Measurements from ENCODE around the gene FIZ1.

Gene FIZ1

DNA sequence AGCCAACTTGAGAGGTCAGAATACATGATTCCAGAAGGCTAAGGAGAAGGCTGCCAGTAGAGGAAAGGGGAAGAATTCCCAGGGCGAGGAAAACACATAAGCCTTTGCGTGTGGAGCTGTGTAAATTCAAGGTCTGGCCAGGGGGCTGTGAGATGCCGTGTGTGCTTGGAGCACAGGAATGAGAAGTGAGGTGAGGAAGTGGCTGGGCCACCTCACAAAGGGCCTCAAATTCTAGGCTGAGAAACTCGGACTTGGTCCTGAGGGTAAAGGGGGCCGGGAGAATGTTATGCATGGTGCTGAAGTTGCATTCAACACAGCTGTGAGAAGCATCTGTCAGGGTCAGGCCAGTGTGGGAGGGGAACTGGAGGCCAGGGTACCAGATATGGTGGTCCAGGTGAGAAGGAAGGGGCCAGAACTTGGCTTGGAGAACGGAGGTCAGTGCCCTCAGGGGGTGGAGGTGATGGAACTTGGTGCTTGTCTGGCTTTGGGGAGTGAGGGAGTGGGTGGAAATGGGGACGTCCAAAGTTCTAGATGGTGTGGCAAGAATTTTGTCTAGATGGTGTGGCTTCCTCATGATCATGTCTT lies 36.6 kb upstream of the FIZ1 start:
- DNase-seq = no peak

DNA sequence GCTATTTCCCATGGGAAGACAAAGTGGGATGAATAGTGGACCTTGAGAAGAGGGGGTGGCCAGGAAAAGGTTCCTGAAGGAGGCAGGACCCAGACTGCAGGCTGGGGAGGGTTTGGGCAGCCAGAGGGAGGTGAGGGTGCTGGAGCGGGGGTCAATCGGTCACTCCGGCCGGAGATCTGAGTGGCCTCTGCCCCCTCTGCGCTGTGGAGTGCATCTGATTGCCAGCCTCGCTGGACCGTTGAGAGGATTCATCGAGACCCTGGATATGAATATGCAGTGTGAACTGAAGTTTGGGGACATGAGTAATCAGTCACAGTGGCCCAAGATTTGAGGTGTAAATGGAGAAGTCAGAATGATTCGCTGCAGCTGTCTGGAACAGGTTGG lies 36.0 kb upstream of the FIZ1 start:
- DNase-seq = no peak

DNA sequence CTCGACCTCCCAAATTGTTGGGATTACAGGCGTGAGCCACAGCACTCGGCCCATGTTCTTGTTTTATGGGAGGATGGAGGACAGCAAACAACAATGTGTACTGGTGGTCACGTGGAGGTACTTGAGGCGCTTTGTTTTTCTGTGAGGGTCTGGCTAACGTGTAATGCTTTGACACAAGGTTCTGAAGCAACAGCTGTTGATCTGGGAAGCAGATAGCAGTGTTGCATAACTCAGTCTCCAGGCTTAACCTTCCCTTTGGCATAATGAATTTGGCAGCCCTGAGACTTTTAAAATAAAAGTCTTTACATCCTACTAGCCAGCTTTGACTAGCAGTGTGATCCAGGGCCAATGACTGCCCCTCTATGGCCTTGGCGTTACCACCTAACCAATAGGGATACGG lies 34.5 kb upstream of the FIZ1 start:
- peak; percentile 37 for DNase-seq

DNA sequence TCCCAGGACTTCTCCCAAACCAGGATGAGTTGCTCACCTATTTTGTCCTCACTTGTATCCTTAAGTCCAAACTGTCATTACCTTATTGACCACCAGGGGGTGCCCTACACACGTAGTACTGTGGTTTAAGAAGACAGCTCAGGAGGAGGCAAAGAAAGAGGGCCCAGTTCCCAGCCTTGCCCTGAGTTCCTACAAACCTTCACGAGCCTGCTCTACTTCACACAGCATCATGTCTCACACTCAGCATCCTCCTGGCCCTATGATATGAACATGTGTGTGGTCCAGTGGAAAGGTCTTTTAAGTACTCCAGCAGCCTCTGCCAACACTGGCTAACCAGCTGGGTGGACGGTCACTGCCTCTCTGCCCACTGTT lies 33.1 kb upstream of the FIZ1 start:
- DNase-seq = peak; percentile 94

DNA sequence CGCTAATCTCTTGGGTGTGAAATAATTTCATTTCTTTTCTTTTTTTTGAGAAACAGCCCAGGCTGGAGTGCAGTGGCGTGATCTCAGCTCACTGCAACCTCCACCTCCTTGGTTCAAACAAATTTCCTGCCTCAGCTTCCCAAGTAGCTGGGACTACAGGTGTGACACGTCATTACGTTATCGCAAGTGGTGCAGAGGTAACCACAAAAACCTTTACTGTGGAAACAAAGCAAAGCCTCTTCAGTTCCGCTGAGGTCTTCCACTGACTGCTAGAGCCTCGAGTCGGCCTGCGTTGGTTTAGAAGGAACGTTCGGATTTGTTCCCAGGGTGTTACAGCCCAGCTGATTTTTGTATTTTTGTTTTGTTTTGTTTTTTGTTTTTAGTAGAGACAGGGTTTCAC lies 27.0 kb upstream of the FIZ1 start:
- no peak for DNase-seq

DNA sequence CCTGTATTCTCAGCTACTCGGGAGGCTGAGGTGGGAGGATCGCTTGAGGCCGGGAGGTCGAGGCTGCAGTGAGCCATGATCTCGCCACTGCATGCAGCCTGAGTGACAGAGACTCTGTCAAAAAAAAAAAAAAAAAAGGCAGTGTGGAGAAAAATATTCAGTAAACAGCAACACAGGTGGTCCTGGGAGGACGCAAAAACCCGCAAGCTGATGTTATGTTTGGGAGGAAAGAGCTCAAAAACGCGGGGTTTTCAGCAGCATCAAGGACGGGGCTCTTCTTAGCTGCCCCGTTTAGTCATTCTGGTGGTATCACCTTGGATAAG lies 25.6 kb upstream of the FIZ1 start:
- DNase-seq = no peak

DNA sequence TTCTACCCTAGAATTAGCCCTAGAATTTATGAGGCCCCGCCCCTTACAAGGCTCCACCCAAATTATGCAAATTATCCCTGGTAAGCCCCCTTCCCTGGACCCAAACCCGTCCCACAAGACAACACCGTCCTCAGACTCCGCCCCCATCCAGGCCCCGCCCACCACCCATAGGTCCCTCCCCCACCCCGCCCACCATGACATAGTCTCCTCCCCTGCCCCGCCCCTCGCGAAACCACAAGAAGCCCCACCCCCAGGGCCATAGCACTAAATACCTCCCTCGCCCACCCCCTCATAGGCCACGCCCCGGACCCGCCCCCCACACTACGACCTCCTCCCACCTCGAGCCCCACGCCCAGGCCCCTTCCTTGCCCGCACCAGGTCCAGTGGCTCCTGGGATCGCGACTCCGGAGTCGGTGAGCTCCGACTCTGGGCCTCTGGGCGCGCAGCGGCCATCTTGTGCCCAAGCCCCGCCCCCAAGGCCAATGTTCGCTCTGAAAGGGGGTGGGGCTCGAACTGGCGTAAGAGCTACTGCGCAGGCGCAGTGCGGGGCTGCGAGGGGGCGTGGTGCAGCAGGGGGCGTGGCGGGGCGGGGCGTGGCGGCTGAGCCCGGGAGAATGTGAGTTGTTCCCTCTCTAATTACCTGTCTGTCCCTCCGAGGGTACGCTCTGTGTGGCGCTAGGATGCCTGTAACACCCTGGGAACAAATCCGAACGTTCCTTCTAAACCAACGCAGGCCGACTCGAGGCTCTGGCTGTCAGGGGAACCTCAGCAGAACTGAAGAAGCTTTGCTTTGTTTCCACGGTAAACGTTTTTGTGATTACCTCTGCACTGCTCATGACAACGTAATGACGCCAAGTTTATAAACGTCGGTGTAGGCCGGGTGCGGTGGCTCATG lies 25.0 kb upstream of the FIZ1 start, which contains the start of gene ZNF784:
TSS of gene ZNF784 (minus strand) at position 458 of the 895 bp plus-strand sequence. CDS start at position 453, 5 bp downstream.
- peak; percentile 94 for DNase-seq

DNA sequence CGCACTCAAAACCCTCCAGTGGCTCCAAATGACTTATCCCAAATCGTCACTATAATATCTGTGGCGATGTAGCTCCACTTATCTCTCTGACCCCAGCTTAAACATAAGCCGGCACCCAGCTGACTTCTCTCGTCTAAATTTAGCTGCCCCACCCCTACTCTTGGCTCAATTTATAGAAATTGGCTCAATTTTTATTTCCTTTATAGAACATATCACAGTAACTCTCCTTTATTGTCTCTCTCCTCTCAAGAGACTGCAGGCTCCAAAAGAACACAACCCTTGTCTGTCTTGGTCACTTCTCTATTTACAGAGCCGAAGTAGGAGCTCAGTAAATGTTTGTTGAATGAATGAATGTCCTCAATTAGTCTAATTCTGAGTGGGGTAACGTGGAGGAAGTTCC lies 24.2 kb upstream of the FIZ1 start:
- DNase-seq = no peak

DNA sequence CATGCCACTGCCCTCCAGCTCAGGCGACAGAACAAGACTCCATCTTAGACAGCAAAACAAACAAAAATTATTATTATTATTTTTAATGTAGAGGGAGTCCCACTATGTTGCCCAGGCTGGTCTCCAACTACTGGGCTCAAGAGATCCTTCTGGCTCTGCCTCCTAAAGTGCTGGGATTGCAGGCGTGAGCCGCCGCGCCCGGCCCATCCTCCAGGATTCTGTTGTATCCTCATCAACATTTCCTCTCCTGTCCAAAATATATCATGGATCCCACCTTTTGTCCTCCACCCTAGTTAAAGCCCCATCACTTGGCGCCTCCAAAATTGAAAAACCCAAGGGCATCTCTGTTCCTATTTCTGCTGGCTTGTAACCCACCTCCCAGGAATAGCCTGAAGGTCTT lies 23.8 kb upstream of the FIZ1 start:
- no peak for DNase-seq

DNA sequence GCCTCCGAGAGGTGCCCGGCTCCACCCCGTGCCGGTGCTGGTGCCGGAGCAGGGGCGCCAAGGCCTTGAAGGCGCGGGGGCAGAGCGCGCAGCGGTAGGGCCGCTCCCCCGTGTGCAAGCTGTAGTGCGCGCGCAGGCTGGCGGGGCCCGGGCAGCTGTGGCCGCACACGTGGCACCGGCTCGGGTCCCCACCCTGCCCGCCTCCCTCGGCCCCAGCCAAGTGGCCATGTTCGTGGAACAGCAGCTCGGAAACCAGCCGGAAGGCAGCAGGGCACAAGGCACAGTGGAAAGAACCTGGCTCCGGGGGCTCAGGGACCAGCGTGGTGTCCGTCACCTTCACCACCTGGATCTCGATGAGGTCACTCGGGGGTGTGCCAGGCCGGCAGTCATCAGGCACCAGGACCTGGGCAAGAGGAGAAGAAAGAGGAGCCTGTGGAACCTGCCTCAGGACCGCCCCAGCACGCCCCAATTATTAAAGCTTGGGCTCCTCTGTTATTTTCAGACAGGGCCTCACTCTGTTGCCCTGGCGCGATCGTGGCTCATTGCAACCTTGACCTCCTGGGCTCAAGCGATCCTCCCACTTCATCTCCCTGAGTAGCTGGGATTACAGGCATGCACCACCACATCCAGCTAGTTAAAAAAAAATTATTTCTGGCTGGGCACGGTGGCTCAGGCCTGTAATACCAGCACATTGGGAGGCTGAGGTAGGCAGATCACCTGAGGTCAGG lies 23.1 kb upstream of the FIZ1 start:
- DNase-seq = no peak

DNA sequence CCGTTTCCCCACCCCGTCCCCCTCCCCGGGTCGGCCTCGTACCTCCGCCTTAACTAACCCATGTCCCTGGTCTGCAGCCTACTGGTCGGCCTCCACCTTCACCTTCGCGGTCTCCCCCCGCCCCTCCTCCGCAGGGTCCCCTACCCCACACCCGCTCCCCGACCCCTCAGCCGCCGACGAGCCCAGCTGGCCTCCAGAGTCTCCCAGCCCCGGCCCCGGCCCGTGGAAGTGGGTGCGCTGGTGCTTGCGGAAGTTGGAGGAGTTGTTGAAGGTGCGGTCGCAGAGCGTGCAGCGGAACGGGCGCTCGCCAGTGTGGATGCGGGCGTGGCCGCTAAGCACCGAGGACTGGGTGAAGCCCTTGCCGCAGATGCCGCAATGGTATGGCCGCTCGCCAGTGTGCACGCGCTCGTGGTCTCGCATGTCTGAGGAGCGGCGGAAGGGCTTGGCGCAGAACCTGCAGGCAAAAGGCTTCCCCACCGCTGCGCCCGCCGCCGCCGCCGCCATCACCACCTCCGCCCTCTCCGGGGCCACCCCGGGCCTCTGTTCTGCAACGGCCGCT lies 22.4 kb upstream of the FIZ1 start:
- DNase-seq = no peak

DNA sequence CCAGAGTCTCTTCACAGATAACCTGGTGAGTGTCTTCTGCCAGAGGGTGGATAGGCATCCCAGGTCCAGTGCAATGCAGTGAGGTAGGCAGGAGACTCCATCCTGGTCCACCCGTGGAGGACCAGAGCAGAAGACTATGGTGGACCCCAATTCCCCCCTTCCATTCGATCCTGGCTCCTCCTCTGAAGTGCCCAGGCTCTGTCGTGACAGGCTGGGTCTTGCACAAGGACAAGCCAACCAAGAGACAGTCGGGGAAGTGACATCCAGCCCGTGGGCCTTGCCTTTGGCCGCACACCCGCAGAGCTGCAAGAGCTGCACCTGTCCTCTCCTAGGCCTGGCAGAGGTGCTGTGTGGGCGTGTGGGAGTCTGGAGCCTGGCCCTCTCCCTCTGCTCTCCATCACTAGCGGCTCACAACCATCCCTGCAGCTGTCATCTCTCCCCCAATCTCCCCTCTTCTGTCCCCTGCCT lies 21.9 kb upstream of the FIZ1 start:
- no peak for DNase-seq

DNA sequence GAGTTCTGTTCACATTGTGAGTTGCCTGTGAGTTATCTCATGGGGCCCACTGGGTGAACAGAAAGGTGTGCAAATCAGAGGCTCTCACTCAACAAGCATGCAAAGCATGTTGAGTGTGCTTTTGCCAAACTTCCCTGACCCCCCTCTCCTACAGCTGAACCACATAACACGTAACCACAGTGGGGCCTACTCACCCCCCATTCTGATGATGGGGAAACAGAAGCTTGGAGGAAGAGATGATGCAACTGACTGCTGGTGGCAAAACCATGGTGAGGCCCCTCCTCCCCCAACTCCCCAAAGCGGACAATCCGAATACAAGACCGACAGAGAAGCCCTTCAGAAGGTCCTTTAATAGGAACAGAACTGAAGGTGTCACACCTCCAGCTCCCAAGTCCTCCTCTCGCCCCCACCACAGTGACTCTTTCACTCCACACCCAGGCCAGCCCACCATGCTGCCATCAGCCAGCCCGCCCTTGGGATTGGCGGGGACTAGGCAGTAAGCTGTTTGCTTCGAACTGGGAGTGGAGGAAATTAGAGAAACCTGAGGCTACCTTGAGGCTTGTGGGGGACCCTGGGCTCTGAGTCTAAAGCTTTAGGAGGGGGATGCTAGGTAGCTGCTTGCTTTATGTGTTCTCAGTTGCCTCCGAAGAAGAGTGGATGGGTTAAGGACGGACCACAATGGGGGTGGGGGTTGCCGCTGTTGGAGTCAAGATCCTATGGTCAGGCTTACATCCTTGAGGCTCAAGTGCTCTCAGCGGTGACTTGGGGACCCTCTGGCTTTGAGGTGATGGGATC lies 21.3 kb upstream of the FIZ1 start:
- DNase-seq = peak; percentile 71

DNA sequence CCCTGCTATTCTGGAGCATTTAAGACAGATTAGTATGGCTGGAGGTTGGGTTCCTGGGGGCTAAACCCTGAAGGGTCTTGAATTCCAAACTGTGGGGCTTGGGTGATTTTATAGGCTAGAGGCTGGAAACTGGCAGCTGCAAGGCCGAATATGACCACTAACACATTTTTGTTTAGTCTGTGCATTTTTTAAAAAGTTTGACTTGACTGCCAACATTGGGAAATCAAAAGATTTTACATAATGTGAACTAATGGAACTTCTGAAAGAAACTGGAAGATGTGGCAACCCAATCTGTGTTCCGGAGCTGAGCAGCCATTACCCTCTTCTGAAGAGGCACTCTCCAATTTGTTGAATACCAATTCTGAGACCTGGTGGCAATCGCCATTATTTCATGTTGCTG lies 20.0 kb upstream of the FIZ1 start:
- DNase-seq = peak; percentile 69

DNA sequence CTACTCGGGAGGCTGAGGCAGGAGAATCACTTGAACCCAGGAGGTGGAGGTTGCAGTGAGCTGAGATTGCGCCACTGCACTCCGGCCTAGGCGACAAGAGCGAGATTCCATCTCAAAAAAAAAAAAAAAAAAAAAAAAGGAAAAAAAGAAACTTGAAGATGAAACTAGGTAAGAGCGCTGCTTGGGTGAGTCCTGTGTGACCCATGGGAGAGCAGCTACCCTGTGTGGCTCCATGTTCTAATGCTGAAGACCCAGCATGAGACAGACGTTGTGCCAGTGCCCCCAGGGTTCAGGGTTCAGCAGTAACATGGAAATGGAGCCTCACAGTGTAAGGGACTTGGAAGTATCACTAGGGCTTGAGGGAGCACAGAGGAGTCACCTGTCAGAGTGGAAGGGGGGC lies 19.1 kb upstream of the FIZ1 start:
- no peak for DNase-seq

DNA sequence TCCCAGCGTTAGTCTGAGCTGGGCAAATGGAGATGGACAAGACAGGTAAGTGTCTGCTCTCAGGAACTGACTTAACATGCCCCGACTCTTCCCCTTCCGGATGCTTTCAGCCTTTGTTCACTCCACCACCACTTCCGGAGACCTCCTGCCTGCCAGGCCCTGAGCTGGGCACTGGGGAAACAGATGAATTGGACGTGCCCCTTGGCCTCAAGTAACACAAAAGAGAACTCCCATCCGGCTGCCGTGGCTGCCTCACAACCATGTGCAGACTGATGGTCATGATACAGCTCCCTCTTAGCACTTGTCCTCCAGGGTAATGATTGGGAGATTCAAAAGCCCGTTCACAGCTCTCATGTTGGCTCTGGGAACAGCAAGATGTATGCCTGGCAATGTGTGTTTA lies 18.1 kb upstream of the FIZ1 start:
- DNase-seq = no peak

DNA sequence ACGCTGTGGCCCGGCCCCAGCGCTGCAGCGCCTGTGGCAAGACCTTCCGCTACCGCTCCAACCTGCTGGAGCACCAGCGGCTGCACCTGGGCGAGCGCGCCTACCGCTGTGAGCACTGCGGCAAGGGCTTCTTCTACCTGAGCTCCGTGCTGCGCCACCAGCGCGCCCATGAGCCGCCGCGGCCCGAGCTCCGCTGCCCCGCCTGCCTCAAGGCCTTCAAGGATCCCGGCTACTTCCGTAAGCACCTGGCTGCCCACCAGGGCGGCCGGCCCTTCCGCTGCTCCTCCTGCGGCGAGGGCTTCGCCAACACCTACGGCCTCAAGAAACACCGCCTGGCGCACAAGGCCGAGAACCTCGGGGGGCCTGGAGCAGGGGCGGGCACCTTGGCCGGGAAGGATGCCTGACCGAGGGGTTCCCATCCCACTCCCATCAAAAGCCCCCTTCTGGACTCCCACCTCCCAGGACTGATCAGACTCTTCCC lies 17.1 kb upstream of the FIZ1 start:
- DNase-seq = no peak

DNA sequence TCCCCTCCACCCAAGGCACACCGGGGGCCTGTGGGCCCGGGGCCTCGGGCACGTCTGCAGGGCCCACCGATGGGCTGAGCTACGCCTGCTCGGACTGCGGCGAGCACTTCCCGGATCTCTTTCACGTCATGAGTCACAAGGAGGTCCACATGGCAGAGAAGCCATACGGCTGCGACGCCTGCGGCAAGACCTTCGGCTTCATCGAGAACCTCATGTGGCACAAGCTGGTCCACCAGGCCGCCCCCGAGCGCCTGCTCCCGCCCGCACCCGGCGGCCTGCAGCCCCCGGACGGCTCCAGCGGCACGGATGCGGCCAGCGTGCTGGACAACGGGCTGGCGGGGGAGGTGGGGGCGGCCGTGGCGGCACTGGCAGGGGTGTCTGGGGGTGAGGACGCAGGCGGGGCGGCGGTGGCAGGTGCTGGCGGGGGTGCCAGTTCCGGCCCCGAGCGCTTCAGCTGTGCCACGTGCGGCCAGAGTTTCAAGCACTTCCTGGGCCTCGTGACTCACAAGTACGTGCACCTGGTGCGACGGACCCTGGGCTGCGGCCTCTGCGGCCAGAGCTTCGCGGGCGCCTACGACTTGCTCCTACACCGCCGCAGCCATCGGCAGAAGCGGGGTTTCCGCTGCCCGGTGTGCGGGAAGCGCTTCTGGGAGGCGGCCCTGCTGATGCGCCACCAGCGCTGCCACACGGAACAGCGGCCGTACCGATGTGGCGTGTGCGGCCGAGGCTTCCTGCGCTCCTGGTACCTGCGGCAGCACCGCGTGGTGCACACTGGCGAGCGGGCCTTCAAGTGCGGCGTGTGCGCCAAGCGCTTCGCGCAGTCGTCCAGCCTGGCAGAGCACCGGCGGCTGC lies 16.5 kb upstream of the FIZ1 start:
- no peak for DNase-seq

DNA sequence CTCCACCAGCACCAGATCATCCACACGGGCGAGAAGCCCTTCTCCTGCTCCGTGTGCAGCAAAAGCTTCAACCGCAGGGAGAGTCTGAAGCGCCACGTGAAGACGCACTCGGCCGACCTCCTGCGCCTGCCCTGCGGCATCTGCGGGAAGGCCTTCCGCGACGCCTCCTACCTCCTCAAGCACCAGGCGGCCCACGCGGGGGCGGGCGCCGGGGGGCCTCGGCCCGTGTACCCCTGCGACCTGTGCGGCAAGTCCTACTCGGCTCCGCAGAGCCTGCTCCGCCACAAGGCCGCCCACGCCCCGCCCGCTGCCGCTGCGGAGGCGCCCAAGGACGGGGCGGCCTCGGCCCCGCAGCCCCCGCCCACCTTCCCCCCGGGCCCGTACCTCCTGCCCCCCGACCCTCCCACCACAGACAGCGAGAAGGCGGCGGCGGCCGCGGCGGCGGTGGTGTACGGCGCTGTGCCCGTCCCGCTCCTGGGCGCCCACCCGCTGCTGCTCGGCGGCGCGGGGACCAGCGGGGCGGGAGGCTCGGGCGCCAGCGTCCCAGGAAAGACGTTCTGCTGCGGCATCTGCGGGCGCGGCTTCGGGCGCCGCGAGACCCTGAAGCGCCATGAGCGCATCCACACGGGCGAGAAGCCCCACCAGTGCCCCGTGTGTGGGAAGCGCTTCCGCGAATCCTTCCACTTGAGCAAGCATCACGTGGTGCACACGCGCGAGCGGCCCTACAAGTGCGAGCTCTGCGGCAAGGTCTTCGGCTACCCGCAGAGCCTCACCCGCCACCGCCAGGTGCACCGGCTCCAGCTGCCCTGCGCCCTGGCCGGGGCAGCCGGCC lies 15.6 kb upstream of the FIZ1 start:
- DNase-seq = no peak

DNA sequence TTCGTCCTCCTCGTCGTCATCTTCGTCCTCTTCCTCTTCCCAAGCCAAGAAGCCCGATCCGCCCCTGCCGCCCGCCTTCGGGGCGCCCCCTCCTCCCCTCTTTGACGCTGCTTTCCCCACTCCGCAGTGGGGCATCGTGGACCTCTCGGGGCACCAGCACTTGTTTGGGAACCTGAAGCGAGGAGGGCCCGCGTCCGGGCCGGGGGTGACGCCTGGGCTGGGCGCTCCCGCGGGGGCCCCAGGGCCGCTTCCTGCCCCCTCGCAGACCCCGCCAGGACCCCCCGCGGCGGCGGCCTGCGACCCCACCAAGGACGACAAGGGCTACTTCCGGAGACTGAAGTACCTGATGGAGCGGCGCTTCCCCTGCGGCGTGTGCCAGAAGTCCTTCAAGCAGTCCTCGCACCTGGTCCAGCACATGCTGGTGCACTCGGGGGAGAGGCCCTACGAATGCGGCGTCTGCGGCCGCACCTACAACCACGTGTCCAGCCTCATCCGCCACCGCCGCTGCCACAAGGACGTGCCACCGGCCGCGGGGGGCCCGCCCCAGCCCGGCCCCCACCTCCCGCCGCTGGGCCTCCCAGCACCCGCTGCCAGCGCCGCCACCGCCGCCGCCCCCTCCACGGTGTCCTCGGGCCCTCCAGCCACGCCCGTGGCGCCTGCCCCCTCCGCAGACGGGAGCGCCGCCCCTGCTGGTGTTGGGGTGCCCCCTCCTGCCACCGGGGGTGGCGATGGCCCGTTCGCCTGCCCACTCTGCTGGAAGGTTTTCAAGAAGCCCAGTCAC lies 14.8 kb upstream of the FIZ1 start:
- no peak for DNase-seq
